D341Med (cell line): ENCODE measurements around the gene PLD4.
A peak's percentile ranks its signal among the peaks of the same experiment; 100 is the strongest.

Source experiments
- DNase-seq: peaks from one replicate; pipeline ENCODE4 v3.0.0; 2012; ENCODE audit warnings: low spot score

PLD4 gene

DNA sequence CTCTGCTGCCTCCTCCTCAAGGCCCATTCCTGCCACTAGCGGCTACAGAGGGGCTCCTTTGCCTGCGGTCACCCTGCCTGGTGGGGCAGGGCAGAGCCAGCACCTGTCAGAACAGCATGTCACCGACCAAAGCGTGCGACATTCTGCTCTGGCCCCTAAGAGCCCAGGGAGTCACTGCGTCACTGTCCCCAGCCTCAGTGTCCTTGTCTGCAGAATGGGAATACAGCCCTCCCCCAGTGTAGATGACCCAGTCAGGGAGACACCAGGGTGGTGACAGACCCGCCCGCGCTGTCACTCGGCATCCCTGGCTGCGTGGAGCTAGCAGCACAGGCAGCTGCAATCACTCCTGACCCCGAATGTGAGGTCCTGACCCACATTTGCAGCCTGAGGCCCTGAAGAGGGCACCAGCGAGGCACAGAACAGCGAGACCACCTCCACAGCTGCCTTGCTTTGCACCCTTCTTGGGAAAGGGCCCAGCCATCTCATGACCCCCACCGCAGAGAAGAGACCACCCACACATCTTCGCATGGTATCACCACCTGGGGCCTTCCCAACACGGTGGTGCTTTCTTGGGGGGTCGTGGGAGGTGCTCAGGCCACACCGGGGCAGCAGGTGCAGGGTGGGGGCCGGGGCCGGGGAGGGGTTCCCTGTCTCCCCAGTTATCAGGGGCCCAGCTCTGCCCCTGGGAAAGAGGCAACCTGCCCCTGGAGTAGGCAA lies 51.0 kb downstream of the PLD4 start:
- no peak for DNase-seq

DNA sequence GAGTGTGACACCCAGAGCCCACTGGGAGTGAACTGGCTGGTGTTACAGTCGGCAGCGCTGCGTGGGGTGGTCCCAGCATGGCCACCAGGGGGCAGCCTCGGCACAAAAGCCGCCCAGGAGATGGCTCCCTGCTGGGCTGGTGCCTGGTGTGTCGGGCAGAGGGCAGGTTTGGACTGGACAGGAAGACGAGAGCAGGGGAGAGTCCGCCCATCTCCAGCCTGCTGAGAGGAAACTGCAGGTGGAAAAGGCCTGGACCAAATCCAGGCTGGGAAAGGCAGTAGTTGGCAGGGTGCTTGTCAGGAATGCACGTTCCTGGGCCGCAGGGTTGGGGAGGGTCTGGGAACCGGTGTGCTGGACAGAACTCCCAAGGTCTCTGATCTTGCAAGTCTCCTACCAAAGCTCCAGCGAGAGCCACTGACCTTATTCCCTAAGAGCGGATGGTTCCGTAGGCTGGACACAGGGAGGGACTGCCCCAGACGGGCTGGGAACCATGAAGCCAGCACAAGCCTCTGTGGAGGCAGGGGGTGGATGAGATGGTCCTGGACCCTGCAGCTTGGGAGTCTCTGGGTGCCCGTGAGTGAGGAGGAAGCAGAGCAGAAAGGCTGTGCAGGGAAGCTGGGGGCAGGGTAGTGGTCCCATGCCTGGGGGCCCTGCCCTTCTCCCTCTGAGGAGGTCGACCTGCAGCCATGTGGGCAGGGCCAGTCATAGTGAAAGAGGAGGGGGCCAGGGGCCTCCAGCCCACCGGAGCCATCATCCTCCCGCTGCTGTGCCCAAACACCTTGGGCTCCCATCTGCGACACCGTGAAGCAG lies 51.7 kb downstream of the PLD4 start:
- DNase-seq, result peak; percentile 89

GRCh38 chr14:104977008-104977680 lies 52.5 kb downstream of the PLD4 start:
- no peak for DNase-seq

DNA sequence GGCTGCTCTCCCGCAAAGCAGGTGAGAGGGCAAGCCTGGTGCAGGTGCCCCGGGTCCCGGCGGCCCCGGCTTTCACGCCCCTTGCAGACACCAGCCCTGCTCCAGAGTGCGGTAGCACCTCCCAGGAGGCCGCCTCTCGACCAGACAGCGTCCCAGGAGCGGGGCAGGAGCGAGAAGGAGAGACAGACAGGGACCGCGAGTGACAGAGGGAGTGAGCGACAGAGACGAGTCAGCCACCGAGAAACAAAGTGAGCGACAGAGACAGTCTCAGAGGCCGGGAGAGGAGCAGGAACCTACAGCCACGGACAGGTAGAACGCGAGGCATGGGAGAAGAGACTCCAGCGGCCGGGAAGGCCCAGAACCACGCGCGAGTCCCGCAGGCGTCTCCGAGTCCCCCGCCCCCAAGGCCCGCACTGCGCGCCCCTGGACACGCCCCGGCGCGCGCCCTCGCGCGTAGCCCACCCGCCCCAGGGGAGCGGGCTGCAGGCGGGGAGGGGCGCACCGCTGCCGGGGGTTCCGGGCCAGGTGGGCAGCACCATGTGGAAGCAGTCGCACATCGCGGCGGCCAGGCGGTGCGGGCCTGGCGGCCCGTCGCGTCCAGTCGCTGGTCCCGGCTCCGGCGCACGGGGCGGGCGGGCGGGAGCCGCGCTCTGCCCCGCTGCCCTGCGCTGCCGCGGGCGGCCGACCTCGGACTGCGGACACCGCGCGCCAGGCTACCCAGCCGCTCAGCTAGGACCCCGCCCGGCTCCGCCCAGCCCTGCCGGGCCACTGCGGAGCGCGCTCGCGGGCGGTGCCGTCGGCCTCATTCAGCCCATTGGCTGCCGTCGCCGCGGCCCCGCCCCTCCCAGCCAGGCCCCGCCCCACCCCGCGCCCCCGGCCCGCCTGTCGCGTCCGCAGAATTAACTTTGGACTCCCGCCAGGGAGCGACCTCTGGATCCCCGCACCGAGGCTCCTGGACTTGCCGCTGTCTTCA lies 53.3 kb downstream of the PLD4 start, which contains the start of gene AHNAK2:
AHNAK2 (minus strand) TSS at position 694 of the 973 bp plus-strand sequence; CDS start at position 557, 137 bp downstream.
- DNase-seq, result peak; percentile 97

GRCh38 chr14:104978746-104979691 lies 54.3 kb downstream of the PLD4 start:
- DNase-seq, result no peak

- no peak for DNase-seq
Observed at GRCh38 chr14:104979758-104980610, 55.3 kb downstream of the PLD4 start.

GRCh38 chr14:104980611-104981531 lies 56.2 kb downstream of the PLD4 start:
- DNase-seq, result no peak

DNA sequence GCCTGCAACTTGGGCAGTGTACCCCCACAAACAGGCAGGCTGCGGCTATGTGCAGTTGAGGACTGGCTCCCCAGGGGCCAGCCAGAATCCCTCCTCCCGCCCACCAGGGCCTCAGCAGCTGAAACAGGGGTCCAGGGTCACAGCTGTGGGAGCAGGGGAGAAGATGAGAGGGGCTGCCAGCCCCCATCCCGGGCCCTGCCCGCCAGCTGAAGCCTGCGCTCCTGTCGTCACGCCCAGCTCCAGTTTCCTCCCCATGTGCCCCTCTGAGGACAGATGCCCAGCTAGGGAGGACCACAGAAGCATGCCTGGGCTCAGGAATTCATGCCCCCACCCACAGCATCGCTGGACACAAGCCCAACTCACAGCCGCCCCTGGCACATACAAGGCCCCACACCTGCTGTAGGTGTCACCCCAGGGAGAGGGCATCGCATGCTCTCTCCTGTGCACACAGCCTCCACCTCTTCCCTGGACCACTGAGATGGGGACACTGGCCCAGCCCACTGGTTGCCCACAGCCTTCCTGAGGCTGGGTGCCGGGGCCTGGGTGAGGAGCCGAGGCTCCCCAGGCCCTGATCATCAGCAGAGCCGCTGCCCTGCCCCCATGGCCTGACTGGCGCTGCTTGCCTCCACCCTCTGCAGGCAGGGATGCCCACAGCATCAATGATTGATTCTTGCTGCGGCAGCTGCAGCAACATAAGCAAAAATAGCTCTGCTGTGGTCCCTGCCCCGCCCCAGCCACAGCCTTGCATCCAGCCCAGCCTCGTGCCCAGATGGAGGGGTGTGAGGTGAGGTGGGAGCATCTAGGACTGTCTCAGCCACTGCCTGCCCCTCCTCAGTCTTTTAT lies 57.2 kb downstream of the PLD4 start:
- no peak for DNase-seq

DNA sequence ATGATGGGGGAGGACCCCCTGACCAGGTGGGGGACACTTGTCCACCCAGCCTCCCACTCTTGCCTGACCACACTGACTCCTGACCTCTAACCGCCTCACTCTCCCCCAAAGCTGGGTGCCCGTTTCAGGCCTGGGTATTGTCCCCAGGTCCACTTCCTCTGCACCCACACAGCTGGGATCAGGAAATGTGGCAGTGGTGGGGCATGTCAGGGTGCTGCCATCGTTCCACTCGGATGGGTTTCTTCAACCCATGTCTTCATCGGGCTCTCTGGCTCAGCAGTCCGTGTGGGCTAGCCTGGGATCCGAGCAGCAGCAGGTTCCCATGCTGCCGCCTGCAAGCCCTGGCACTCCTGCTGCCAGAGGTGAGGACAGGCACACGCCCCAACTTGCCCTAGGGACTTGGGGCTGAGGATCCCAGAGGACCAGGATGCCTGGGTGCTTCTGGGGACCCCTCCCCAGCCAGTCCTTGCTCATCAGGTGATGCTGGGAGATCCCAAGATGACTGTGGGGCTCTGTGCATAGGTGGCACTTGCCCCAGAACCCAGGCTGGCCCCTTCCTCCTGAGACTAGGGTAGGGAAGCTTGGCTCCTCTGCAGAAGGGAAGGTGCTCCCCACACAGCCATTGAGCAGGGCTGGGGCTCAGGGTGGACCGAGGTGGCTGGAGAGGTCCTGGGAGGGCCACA lies 58.0 kb downstream of the PLD4 start:
- DNase-seq, result no peak
